ENCODE data around the gene GPR65.

GPR65 gene

GRCh38 chr14:88040146-88040545 is 35.2 kb downstream of the GPR65 start:
- DNase-seq (ENCODE audit: low read depth), result no peak

GRCh38 chr14:88043529-88044443 is 38.9 kb downstream of the GPR65 start:
- no peak for DNase-seq (ENCODE audit: low read depth)

GRCh38 chr14:88044444-88044758 is 39.5 kb downstream of the GPR65 start:
- DNase-seq (ENCODE audit: low read depth), result no peak

GRCh38 chr14:88044776-88045446 is 40.0 kb downstream of the GPR65 start:
- no peak for DNase-seq (ENCODE audit: low read depth)

GRCh38 chr14:88045705-88046104 is 40.8 kb downstream of the GPR65 start:
- DNase-seq (ENCODE audit: low read depth), result no peak

GRCh38 chr14:88048351-88048750 is 43.4 kb downstream of the GPR65 start:
- no peak for DNase-seq (ENCODE audit: low read depth)

- no peak for DNase-seq (ENCODE audit: low read depth)
Observed at GRCh38 chr14:88049266-88049665, 44.3 kb downstream of the GPR65 start.

- no peak for DNase-seq (ENCODE audit: low read depth)
Observed at GRCh38 chr14:88049936-88050335, 45.0 kb downstream of the GPR65 start.

GRCh38 chr14:88060576-88060975 is 55.6 kb downstream of the GPR65 start:
- no peak for DNase-seq (ENCODE audit: low read depth)

- no peak for DNase-seq (ENCODE audit: low read depth)
Observed at GRCh38 chr14:88063811-88064210, 58.9 kb downstream of the GPR65 start.
